ENCODE measurements around the gene ARPC1A.
"Not testable (repeated sequence)": the region's sequence is repeated elsewhere in the genome, so short reads cannot be mapped to it uniquely, and the experiment has no call there.

Gene ARPC1A

DNA sequence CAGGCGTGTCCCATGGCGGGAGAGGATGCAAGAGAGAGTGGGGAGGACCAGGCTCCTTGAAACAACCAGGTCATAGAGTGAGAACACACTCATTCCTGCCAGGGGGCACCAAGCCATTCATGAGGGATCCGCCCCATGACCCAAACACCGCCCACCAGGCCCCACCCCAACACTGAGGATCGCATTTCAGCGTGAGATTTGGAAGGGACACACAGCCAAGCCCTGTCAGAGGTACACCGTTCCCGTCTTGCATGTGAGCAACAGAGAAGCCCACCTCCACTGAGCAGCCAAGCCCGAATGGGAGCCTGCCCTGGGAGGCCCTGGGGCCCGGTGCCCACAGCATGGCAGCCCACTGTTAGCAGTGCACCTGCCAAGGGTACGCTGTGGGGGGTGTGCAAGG is 40.9 kb downstream of the ARPC1A start:
- no peaks in the 10 kb centered on the region for H3K27me3 Mint-ChIP-seq
- H3K4me1 Mint-ChIP-seq: peaks cover 27% of the 10 kb centered on the region
- no peak overlapping the region for H3K27ac Mint-ChIP-seq
- CTCF ChIA-PET: interaction anchor here (0.9 to 2.8 kb wide), 3 partner anchors 16 to 33 kb away, joined by 3 to 12 read pairs (median 5); no protein-coding TSS in a partner anchor
- no peaks in the 10 kb centered on the region for H3K9me3 Mint-ChIP-seq
- no peak for DNase-seq
- no peak overlapping the region for H3K4me3 Mint-ChIP-seq
- H3K36me3 Mint-ChIP-seq: peaks cover 41% of the 10 kb centered on the region

GRCh38 chr7:99368750-99369389 is 43.2 kb downstream of the ARPC1A start:
- Mint-ChIP-seq H3K27me3 (no peaks in the 10 kb centered on the region), H3K9me3 (no peaks in the 10 kb centered on the region), H3K27ac (no peak overlapping the region), H3K4me3 (no peak overlapping the region), H3K36me3 (peaks cover 30% of the 10 kb centered on the region), H3K4me1 (peaks cover 39% of the 10 kb centered on the region)
- CTCF ChIA-PET: interaction anchor here (1.2 kb wide), 1 partner anchor 9 kb away, joined by 4 read pairs; no protein-coding TSS in a partner anchor
- DNase-seq: no peak

DNA sequence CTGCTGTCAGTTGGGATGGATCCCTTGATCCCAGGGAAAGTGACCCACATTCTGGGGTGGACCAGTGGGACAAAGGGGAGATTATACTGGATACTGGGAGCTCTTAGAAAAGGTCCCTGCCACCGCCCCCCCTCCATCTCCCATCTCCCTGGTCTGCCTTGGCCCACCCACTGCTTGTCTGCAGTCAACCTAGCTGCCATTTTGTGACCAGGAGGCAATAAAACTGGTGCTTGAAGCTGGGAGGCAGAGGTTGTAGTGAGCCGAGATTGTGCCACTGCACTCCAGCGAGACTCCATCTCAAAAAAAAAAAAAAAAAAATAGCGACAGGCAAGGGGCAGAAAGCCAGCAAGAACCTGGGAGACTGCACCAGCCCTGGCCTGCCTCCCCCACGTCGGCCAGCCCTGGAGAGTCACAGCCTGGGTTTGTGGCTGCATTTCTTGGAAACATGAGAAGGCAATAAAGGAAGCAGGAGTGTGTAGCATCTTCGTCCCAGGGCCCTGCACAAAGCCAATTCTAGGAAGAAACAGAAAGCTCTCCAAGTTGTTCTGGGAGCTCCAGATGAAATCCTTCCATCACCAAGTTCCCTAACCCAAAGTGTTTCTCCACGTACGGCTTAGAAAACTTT is 44.2 kb downstream of the ARPC1A start:
- DNase-seq: no peak
- Mint-ChIP-seq H3K36me3 (peaks cover 25% of the 10 kb centered on the region), H3K27ac (peak overlapping the region; percentile 65), H3K4me1 (peaks cover 39% of the 10 kb centered on the region), H3K9me3 (no peaks in the 10 kb centered on the region), H3K4me3 (no peak overlapping the region), H3K27me3 (no peaks in the 10 kb centered on the region)
- CTCF ChIA-PET: interaction anchor here (1.1 to 1.7 kb wide), 2 partner anchors 17 to 24 kb away, joined by 3 to 8 read pairs; no protein-coding TSS in a partner anchor

- CTCF ChIA-PET: interaction anchor here (1.7 kb wide), 1 partner anchor 16 kb away, joined by 8 read pairs; no protein-coding TSS in a partner anchor
- no peak overlapping the region for H3K4me3 Mint-ChIP-seq
- H3K9me3 Mint-ChIP-seq: no peaks in the 10 kb centered on the region
- H3K4me1 Mint-ChIP-seq: peaks cover 41% of the 10 kb centered on the region
- no peak for DNase-seq
- no peak overlapping the region for H3K27ac Mint-ChIP-seq
- peaks cover 15% of the 10 kb centered on the region for H3K36me3 Mint-ChIP-seq
- no peaks in the 10 kb centered on the region for H3K27me3 Mint-ChIP-seq
These were observed 45.8 kb downstream of the ARPC1A start for GRCh38 chr7:99371376-99371920.

- Mint-ChIP-seq H3K4me1 (peaks cover 48% of the 10 kb centered on the region), H3K27me3 (no peaks in the 10 kb centered on the region), H3K36me3 (peaks cover 10% of the 10 kb centered on the region), H3K4me3 (peak overlapping the region; percentile 52), H3K9me3 (no peaks in the 10 kb centered on the region), H3K27ac (no peak overlapping the region)
- no peak for DNase-seq
- CTCF ChIA-PET: interaction anchor here (0.9 kb wide), 1 partner anchor 11 kb away, joined by 5 read pairs; no protein-coding TSS in a partner anchor
These were observed 46.8 kb downstream of the ARPC1A start for GRCh38 chr7:99372275-99373090.

- Mint-ChIP-seq H3K27ac (peak overlapping the region; percentile 79), H3K27me3 (no peaks in the 10 kb centered on the region)
These were observed 47.7 kb downstream of the ARPC1A start for GRCh38 chr7:99373091-99374066.

GRCh38 chr7:99374111-99375064 is 48.7 kb downstream of the ARPC1A start, which contains the start of gene ARPC1B:
Gene ARPC1B (plus strand): TSS chr7:99374730. CDS start chr7:99385715, 10,985 bp downstream.
- DNase-seq: peak; percentile 89

More at GRCh38 chr7:99373091-99374066, 47.7 kb downstream of the ARPC1A start:
- CTCF ChIA-PET: interaction anchor here (0.6 to 0.9 kb wide), 2 partner anchors 12 to 1359 kb away, joined by 3 to 5 read pairs; no protein-coding TSS in a partner anchor
- H3K9me3 Mint-ChIP-seq: no peaks in the 10 kb centered on the region
- H3K36me3 Mint-ChIP-seq: peaks cover 13% of the 10 kb centered on the region
- peak overlapping the region; percentile 74 for H3K4me3 Mint-ChIP-seq
- peaks cover 55% of the 10 kb centered on the region for H3K4me1 Mint-ChIP-seq
- DNase-seq: no peak

DNA sequence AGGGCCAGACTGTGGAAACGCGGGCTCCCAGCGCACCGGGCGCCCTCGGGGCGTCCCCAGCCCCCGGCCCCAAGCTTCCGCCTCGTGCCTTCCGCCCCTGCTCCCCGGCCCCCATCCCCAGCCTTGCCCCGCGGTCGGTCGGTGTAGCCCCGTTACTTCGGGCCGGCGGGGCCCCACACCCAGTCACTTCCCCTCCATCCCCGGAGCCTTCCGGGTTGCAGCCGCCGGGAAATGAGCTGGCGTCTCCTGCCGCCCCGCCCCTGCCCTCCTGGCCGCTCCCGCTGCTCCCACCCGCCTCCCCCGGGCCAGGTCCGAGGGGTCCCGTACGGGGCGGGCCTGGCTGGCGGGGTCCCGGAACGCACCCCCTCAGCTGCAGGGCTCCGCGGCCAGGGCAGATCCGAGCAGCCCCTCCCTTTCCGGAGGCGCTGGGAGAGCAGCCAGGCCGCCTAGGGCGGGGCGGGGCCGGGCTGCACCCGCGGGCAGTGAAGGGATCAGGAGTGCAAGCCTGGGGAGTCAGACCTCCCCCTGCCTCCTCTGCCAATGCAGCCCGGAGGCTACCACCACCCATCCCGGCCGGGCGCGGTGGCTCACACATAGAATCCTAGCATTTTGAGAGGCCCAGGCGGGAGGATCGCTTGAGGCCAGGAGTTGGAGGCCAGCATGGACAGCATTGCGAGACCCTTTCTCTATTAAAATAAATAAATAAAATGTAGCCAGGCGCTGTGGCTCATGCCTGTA is 49.5 kb downstream of the ARPC1A start:
- peak; percentile 76 for DNase-seq
- CTCF ChIA-PET: no interaction called here
- Mint-ChIP-seq H3K4me3 (peak overlapping the region; percentile 74), H3K4me1 (peaks cover 53% of the 10 kb centered on the region), H3K27me3 (no peaks in the 10 kb centered on the region), H3K9me3 (no peaks in the 10 kb centered on the region), H3K36me3 (peaks cover 12% of the 10 kb centered on the region), H3K27ac (peak overlapping the region; percentile 58)

More at GRCh38 chr7:99374111-99375064, 48.7 kb downstream of the ARPC1A start, which contains the start of gene ARPC1B:
- peaks cover 54% of the 10 kb centered on the region for H3K4me1 Mint-ChIP-seq
- peak within 1 kb of the TSS; percentile 74 for H3K4me3 Mint-ChIP-seq
- CTCF ChIA-PET: interaction anchor here (0.6 kb wide), 1 partner anchor 1358 kb away, joined by 3 read pairs; no protein-coding TSS in a partner anchor
- H3K27ac Mint-ChIP-seq: peak within 1 kb of the TSS; percentile 79
- peaks cover 9% of the 10 kb centered on the region for H3K36me3 Mint-ChIP-seq
- no peaks in the 10 kb centered on the region for H3K27me3 Mint-ChIP-seq
- H3K9me3 Mint-ChIP-seq: no peaks in the 10 kb centered on the region

DNA sequence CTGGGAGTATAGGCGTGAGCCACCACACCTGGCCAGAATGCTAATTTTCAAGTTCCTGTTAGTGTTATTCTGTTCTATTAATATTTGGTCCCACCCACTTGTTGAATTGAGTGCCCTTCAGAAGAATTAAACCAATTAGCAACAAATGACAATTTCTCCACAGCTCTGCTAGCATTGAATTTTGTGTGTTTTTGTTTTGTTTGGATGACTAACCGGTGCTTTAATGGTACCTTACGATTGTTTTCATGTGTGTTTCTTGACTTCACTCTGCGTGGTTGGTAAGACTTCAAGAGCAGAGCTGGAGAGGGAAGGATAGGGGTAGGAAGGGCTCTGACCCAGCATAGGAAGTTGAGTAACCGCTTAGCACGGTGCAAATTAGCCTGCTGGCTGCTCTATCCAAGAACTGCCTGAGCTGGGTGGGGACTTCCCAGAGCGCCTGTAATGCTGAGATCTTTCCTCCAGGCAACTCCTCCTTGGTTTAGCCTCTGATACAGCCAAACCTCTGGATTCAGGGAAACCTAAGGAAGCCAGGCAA is 53.4 kb downstream of the ARPC1A start:
- Mint-ChIP-seq H3K27me3 (no peaks in the 10 kb centered on the region), H3K4me3 (peak overlapping the region; percentile 74), H3K9me3 (no peaks in the 10 kb centered on the region), H3K27ac (peak overlapping the region; percentile 91), H3K4me1 (peaks cover 61% of the 10 kb centered on the region), H3K36me3 (peaks cover 29% of the 10 kb centered on the region)
- CTCF ChIA-PET: no interaction called here
- peak; percentile 56 for DNase-seq

DNA sequence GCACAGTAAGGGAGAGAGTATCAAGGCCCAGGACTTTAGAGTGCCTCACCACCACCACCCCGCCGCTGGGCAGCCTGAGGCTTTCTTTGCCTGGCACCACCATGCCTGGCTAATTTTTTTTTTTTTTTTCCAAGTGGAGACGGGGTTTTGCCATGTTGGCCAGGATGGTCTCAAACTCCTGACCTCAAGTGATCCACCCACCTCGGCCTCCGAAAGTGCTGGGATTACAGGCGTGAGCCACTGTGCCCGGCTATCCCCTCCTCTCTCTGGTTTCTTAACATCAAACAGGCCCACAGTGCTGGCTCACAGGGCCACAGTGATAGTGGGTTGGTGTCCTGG is 54.0 kb downstream of the ARPC1A start:
- peaks cover 31% of the 10 kb centered on the region for H3K36me3 Mint-ChIP-seq
- H3K4me1 Mint-ChIP-seq: peaks cover 64% of the 10 kb centered on the region
- DNase-seq, H3K27me3 Mint-ChIP-seq, CTCF ChIA-PET, H3K9me3 Mint-ChIP-seq: not testable (repeated sequence)
- H3K27ac Mint-ChIP-seq: peak overlapping the region; percentile 91
- H3K4me3 Mint-ChIP-seq: peak overlapping the region; percentile 74

DNA sequence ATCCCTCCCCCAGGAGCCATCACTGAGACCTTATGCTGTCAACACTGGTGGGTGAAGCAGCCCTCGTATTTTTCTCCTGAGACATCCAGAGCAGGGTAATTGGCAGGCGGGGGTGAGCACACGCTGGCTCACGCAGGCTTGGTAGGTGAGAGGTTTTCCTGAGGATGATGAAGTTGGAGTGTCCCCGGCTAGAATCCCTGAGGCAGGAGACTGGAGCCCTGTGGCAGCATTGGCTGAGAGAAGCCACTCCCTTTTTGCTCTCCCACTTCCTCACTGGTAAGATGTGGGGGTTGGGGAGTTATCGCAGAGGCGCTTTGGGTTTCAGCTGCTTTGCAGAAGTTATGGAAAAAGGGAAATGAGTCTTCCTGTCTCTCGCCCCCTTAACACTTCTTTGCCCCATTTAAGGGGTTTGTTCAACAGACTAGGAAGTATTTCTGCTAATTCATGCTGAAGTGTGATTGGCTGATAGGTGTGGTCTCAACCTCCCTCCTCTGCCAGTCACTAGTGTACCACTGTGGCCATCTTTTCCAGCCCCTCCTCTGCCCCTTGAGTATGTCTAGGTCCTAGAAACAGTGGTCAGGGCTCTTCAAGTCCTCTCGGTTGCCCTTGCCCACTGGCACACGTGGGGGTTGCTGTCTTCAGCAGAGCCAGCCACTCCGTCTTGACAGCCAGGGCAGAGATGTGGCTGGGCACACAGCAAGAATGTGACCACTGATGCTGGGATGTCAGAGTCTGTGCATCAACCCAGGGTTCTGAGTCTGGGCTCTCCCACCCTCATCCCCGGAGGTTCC is 54.5 kb downstream of the ARPC1A start:
- CTCF ChIA-PET: no interaction called here
- Mint-ChIP-seq H3K4me3 (peak overlapping the region; percentile 74), H3K36me3 (peaks cover 31% of the 10 kb centered on the region), H3K9me3 (no peaks in the 10 kb centered on the region), H3K27ac (peak overlapping the region; percentile 91), H3K27me3 (no peaks in the 10 kb centered on the region), H3K4me1 (peaks cover 65% of the 10 kb centered on the region)
- peak; percentile 59 for DNase-seq

Data from activated naive CD4-positive, alpha-beta T cell treated with anti-CD3 and anti-CD28 coated beads, Interleukin-2, amount 10 ng/mL, durations not matched to agents 7 days and 5 days (primary cell).